ENCODE measurements around the gene GNG2.

GNG2 gene

DNA sequence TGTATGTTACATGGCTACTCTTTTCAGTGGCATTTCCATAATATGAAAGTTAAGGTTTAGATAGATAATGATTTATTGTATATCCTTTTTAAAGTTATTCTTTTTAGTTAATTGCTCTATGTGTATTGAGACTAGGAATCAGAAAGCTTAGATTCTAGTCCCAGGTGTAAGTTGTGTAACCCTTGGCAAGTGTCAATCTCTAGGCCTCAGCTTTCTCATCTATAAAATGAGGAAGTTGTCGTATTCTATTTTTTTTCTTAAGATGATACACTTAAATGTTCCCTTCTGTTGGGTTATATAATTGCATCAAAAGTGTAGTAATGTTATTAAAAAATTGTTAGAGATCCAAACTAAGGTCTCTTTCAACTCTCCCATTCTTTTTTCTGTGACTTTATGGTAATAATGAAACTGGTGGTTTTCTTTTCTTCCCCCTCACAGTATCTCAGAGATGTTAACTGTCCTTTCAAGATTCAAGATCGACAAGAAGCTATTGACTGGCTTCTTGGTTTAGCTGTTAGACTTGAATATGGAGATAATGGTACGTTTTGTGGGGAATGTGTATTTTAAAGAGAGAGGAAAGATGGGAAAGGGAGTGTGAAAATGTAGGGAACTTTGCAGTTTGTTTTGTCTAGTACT, 133.0 kb downstream of the GNG2 start:
- no peak for DNase-seq (ENCODE audit: low read depth in 2 of 2)

DNA sequence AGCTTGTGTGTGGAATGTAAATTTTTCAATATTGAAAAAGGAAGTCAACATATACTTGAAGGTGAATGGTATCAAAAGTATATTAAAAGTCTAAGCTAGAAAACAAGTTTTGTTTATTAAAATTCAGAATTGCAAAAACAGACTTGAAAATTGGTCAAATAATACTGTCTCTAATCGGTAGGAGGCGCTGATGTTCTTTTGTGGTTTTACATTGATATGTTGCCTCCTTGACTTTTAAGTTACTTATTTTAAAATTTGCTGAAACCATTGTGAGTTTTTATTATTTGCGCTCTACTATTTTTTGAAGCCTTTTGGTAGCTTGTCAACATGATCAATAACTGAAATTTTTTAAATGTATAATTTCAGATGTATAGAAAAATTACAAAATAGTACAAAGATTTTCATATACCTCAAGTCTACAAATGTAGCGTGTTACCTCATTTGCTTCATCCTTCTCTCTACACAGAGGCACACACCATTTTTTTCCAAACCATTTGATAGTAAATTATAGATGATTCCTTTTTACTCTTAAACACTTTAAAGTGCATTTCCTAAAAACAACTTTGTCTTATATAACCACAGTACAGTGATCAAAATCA, 135.8 kb downstream of the GNG2 start:
- no peak for DNase-seq (ENCODE audit: low read depth in 2 of 2)

DNA sequence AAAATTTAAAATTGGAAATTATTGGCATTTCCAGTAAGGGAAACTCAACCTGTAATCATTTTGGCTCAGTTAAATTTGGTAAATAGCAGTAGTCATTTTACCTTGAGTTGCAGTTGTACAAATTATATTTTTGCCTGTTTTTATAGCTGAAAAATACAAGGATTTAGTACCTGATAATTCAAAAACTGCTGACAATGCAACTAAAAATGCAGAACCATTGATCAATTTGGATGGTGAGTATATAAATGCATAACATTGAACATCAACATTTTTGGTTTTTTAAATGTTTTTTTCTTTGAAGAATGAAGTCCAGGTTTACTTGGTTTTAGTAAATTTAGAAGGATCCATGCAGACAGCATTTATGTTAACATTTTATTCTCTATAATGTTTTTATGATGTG, 137.9 kb downstream of the GNG2 start:
- DNase-seq (ENCODE audit: low read depth in 2 of 2), result no peak

DNA sequence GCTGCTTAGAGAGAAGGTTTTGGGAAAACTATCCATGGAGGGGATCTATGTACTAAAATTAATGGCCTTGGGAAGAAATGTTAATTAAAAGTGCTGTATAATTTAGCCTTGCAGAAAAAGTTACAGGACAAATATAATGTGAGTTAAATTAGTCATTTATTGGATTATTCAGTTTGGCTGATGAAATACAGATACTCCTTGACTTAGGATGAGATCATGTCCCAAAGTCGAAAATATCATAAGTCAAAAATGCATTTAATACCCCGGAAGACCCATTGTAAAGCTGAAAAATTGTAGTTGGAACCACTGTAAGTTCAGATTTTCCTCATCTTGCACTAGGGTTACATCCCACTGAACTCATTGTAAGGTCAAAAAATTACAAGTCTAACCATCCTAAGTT, 138.7 kb downstream of the GNG2 start:
- no peak for DNase-seq (ENCODE audit: low read depth in 2 of 2)

DNA sequence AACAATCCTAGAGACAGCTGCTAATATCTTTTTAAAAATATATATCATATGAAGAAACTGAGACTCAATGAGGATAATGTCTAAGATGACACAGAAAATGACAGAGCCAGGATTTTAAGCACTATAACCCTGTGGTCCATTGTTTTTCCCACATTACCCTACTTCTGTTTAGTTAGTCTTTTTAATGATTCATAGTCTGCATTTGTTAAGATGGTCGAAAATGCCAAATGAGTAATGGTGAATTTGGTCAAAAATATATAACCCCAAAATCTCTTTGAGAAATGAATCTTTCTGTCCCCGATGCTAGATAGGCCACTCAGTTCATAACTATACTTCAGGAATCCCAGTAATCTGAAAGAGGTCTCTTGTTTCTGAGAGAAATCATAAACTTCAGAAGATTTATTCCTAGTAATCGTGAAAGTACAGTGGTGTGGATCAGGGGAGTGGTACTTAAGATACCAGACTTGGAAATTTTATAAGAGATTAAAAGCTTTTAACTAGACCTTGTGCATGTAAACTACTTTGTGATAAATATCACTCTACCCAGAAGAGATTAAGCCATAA, 139.7 kb downstream of the GNG2 start:
- DNase-seq (ENCODE audit: low read depth in 2 of 2), result no peak

DNA sequence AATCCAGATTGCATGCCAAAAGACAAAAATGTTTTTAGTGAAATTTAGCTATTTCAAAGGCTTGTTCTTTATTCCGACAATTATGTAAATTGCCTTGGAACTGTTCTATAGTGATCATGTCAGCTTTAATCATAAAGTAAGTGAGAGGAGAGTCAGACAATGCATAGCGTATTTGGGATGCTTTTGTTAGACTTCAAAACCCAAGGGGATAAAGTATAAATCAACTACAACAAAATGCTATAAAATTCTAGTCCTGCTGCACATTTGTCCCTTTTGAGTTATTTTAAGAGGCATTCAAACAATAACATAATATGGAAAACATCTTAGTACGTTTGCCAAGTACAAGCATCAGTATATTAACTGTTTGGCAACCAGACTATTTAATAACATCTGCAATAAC, 140.3 kb downstream of the GNG2 start:
- DNase-seq (ENCODE audit: low read depth in 2 of 2), result no peak

DNA sequence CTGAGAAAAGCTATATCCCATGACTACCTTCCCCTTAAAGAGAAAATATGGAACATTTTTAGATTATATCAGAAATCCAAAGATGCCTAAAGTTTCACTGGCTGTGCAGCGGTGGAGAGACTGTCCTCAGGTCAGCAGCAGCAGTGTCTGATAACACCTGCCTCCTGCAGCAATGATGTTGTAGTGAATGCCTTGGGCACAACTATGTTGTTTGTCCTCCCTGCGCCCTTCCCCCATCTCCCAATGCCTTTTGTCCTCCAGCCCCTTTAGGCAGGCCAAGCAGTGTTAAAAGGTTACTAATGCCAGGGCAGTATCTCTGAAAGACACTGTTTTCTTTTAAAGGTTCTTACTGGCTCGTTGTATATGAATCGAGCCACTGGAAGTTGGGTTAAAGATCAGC, 142.1 kb downstream of the GNG2 start:
- no peak for DNase-seq (ENCODE audit: low read depth in 2 of 2)

DNA sequence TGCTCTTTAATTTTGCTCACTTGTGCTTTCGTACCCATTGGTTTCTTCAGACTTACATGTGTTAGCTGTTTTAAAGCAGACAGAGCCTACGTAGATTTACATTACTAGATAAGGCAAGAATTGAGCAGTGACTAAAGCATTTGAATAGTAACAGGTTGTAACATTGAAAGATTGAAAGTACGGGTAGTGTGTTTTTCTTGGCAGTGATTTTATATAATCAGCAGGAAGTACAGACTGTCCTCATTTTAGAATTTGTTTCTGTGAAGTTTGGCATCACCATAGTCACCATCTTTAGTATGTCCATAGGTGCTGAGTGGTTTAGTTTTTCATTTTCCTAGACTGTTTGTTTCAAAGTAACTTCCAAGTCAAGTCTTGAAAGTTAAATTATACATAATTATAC, 142.9 kb downstream of the GNG2 start:
- no peak for DNase-seq (ENCODE audit: low read depth in 2 of 2)

DNA sequence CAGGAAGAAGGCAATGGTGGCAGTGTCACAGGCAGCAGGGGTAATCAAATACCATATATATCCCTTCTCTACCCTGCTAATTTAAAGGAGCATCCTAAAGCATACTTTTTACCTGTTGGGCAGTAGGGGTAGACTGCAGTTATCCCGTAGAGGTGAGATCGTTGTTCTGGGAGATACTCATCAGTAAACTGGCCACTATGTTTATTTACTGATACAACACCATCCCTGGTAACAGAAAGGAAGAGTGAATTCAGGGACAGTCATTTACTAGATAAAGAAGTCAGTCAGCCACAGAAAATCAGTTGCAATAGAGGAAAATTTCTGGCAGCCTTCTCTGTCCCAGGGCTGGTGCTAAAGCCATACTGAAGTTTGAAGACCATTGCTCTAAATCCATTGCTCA, 145.2 kb downstream of the GNG2 start:
- DNase-seq (ENCODE audit: low read depth in 2 of 2), result no peak

DNA sequence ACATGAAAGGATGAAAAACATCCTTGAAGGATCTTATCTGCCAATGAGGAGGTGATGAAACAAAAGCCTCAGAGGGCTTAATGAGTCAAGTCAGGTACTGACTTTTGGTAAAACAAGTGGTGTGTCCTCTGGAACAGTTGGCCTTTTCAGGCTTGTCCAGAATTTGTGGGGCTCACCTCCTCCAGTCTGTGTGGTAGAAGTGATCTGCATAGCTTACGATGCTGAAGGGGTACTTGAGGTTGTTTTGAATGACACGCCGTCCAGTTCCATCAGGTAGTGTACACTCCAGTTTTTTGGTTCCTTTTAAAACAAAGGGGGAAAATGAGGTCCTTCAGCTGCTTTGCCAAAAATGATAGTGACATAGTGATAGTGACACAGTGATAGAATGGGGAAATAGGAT, 145.9 kb downstream of the GNG2 start:
- DNase-seq (ENCODE audit: low read depth in 2 of 2), result no peak

DNA sequence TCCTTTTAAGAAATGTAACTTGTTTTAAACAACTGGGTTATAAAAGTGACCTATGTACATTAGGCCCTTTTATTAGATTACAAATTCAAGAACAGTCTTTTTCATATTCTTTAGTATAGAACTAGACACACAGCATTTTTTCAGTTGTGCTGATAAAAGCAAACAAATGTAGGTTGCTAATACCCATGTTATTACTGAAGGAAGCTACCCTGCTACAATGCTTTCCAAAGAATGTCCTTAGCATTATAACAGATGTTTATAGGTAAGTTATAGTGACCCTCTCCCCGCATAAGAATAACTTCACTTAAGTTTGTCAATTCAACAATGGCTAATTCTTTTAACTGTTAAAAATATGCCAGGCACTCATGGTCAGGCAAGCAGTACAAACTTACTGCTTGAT, 146.8 kb downstream of the GNG2 start:
- no peak for DNase-seq (ENCODE audit: low read depth in 2 of 2)

DNA sequence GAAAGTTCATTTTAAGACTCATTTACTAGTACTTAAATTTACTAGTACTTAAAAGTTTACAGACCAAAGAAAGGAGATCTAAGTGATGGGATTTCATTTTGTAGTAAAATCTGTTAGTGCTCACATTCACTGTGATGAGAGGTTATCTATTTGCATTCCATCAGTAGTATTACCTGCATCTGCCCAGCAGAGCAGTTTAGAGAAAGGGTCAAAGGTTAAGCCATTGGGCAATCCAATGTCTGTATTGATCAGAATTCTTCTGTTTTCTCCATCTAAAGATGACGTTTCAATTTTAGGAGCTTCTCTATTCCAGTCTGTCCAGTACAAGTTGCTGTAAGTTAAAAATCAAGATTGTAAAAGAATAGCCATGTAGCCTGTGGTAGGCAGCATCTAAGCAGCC, 147.2 kb downstream of the GNG2 start:
- DNase-seq (ENCODE audit: low read depth in 2 of 2), result no peak

DNA sequence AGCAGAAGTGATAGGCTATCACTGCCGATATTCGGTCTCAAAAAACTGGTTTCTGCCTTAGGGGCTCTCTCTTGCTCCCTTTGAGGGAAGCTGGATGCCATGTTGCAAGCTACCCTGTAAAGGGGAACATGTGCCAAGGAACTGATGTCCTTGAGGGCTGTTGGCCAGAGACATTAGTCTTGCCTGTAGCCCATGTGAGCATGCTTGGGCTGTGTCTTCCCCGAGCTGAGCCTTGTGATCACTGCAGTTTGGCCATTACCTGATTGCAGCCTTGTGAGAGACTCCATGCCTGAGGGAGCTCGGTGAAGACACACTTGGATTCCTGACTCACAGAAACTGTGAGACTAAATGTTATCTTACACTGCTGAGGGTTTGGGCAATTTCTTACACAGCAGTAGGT, 147.7 kb downstream of the GNG2 start:
- DNase-seq (ENCODE audit: low read depth in 2 of 2), result no peak

DNA sequence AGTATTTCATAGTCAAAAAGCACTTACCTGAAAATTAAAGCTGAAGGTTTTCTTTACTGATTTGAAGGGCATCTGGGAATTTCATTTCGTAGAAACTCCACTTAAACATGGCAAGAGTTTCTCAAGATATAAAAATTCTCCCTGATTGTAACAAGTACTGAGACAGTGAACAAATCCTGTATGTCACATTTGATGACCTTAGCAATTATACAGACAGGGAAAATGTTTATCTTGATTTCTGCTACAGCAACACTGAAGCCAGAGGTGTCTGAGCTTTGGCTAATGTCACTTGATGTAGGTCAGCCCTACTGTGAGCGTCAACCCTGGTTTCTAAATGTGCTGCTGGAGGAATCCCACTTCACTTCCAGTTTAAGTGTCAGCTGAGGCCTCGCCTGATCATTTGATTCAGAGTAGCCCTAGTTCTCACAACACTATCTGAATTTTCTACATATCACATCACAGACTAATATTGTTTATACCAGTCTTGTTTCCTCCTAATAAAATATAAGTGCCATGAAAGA, 149.8 kb downstream of the GNG2 start:
- no peak for DNase-seq (ENCODE audit: low read depth in 2 of 2)

DNA sequence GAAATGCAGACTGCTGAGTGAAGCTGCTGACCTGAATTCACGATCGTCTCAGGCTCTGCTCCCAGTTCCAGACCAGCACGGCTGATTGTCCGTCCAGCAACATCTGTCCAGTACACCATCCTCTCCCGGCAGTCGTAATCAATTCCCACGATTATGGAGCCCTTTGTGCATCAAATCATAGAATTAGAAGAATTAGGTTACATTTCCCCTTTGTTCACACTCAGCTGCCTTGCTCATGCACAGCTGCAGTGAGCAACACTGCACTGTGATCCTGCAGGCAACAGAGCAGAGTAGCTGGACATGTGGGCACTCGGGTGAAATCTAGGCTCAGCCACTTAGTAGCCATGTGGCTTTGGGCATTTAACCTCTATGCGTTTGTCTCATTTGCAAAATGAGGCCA, 151.1 kb downstream of the GNG2 start:
- no peak for DNase-seq (ENCODE audit: low read depth in 2 of 2)

DNA sequence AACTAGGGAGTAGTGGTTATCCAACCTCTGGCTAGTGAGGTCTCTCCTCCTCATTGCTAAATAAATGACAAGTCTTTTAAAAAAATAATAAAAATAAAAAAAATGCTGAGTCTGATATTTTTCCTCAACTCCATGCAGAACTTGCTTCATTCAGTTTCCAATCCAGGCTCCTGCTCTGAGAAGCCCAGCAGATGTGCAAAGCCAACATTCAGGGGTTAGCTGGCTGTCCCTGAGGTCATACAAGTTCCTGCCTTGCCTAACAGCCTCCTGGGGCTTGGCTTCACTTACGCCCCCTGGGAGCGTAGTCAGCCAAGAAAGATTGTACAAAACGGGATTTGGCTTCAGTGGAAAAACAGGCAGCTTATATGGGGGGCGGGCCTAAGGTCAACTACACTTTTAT, 152.2 kb downstream of the GNG2 start:
- no peak for DNase-seq (ENCODE audit: low read depth in 2 of 2)

DNA sequence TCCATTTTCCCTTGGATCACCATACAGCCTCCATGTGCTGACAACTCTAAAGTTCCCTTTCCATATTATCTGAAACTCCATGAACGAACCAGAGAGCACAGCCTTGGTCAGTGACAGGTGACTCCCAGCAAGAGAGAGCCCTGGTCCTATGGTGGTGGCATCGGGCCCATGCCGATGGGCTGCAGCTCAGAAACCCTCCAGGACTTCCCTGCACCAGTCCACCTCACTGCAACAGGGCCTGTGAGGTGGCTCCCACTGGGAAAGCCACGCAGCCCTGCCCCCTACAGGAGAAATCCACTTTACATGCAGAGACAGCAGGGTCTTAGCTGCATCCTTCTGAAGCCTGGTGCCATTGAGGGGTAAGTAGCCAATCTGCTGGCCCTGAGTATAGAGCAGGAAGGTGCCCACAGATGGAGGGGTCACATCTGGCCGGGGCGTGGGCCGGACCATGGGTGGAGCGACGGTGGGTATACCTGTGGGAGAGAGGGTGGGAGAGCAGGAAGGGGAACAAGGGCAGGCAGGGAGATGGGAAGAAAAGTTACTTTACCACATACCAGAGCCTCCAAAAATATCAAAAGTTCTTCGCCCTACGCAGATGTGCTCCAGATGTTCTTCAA, 153.7 kb downstream of the GNG2 start:
- DNase-seq (ENCODE audit: low read depth in 2 of 2), result no peak

DNA sequence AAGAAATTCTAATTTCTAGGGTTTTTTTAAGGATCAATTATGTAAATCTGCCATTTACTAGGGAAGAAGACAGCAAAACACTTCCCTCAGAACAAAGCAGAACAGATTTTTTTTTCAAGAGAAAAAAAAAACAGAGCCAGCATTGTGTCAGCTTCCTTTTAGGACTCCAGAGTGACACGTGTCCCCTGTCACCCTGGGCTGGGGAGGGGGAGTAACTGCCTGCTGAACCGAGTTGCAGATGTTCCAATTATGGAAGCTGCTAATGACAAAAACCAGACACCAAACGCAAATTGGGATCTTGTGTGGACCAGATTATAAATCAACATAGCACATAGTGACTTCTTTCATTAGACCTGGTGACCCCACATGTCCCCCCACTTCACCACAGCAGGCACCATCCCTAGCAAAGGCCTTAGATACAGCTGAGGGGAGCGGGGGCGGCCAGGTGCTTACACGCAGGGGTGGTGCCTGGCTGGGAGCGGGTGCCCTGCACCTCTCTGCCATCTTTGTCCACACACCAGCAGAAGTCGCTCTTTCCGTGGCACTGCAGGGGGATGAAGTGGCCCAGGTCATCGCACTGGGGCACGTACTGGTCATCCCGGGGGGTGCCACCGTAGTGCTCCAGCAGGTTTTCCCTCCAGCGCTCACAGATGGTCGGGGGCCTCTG, 154.3 kb downstream of the GNG2 start:
- no peak for DNase-seq (ENCODE audit: low read depth in 2 of 2)

DNA sequence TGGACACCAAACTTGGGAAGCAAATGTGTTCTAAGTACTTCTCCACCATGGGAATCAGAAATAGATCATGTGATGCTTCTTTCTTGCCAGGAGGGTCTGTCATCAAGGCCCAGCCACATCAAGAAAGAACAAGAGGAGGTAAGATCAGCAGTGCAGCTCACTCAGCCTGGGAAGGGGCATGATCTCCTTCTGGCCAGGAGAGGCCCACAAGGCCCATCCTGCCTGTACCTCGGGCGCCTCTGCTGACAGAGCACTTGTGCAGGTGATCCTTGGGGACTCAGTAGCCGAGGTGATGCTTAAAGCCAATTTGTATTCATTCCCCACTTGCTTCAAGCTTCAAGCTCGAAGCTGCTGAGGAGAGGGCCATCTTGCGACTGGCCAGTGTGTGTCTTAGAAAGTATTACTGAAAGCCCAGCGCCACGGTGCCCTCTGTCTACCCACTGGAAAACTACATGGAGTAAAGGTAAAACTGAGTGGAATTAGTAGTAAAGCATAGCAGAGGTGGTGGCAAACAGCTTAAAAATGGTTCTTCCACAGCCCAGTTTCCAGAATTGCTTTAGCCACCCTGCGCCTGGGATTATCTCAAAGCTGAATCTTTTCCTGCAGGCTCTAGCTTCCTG, 155.1 kb downstream of the GNG2 start:
- no peak for DNase-seq (ENCODE audit: low read depth in 2 of 2)

DNA sequence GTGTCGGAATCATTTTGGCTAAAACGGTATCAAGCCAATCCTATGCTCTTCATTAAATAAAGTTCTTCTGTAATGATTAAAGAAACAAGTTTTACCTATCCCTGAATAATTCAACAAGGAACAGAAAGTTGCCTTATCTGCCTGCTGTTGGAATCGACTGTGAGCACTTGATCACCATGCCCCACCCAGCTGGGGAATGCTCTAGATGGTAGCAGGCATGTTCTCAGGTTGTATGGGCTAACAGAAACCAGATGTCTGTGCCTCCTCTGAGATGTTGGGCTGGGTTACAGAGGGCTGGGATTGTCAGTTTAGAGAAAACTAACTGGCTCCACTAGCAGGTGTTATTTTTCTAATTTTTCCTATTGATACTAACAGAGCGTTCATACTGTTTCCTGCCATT, 157.8 kb downstream of the GNG2 start:
- no peak for DNase-seq (ENCODE audit: low read depth in 2 of 2)

DNA sequence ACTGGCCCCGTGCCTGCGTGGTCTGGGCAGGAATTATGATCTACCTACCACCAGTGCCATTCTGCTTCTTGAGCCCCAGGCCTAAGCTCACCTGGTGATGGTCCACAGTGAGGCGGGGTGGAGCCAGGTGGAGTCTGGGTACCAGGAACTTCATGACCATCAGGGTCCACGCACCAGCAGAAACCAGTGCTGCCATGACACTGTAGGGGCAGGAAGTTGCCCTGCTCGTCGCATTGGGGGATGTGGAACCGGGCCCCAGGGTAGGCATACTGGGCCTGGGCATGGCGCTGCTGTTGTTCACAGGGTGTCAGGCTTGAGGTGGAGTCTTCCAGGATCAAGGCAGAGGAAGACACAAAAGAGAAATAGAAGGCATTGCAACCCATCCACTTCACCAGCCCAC, 158.6 kb downstream of the GNG2 start:
- no peak for DNase-seq (ENCODE audit: low read depth in 2 of 2)
